SK-MEL-5 (cell line): ENCODE results near the gene CAMTA1. TPM values are rescaled to one million over a fixed set of nuclear protein-coding genes. Genes with fewer than 3 reads are reported as not detected.

Experiments used
- DNase-seq: peaks from one replicate; pipeline ENCODE4 v3.0.0-alpha.2; 2016; ENCODE audit warnings: low read depth, low spot score
- in situ Hi-C: cut with HindIII; loops from 2 replicates; pipeline ENCODE4 v1.10.0; 2016; ENCODE audit warnings: low sequenced_read_pairs, high pct_unique_total_duplicates, low pct_unique_long_range_greater_than_20kb
- total RNA-seq: library from RNA; depleted of rRNA; stranded (reverse); fragments of >200 nt; shearing (Covaris generic); gene quantifications from 2 replicates; pipeline ENCODE4 v1.2.3, GENCODE V29; 2014

The CAMTA1 gene
- total RNA-seq, 1 experiment from 2014 or later: 47.4 TPM

DNA sequence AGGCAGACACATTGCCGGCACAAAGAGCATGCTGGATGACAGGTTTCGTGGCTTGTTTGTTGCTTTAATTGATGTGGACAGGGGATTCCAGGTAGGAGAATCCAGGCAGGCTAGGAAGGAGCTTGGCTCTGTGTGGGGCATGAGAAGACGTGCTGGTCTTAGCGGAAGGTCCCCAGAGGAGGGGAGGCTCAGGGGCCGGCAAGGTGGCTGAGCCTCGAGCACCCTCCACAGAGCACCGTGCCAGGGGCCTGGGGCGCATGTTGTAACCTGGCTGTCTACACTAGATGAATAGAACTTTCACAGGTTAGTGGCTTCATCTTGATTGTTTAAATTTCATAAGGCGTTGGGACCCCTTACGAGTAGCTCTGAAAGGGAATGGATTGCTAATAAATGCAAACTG, 223.1 kb downstream of the CAMTA1 start:
- DNase-seq: no peak
- in situ Hi-C loops: no loop called here

DNA sequence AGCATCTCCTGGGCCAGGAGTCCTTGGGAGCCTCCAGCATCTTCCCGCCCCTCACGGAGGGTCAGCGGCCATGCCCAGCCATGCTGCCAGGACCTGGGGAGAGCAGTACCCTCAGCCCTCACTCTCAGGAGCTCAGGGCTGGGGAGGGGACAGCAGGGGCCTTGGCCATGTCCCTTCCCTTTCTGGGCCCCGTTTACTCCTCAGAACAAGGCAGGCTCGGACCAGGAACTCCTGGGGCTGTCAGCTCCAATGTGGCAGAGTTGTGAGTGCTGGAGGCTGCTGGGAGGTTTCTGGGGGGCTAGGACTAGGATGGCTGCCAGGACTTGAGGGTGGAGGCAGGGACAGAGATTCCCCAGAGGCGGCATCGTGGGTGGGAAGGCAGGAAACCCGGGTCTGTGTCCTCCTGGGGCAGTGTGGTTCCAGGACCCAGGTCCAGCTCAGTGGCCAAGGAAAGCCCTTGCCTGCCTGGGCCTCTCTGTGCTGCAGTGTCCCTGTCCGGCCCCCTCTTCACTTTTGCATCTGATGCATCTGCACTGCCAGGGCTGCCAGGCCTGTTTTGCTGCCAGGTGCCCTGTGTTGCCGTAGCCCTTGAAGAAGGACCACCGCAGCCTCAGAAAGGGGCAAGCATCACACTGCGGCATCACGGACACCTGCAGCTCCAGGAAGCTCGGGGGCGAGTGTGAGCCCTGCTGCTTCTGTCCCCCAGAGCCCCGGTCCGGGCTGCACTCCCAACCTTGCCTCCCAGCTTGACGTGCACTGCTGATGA, 223.9 kb downstream of the CAMTA1 start:
- in situ Hi-C loops: no loop called here
- DNase-seq: no peak

DNA sequence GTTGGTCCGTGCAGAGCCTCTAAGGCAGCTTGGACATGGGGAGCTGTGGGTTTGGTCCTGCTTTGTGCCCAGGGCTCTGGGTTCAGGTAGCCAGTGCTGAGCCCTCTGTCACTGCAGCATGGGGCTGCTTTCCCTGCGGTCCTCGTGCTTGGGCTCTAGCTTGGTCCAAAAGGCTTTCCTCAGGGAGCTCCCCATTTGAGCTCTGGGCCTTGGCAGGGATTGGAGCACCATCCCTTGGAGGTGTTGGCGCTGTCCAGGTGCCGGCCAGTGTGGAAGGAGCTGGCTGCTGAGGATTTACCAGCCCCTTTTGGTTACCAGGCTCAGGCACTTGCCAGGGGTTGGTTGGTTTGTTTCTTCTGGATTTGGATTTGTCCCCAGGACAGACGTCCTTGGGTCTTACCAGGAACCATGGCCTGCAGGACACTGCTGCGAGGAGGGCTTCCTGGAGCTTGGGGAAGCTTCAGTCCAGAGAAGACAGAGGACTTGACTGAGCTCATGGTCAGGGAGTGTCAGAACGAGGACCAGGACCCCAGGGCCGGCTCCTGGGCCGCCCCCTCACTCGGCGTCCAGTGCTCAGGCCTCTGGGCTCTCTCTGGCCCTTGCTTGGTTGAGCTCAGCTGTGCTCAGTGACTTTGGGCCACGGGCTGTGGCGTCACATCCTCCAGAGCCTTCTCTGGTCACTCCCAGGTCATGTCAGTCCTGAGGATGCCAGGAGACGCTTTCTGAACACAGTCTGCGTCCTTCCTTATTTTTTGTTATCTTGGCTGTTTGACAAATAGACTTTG, 224.7 kb downstream of the CAMTA1 start:
- DNase-seq: no peak
- in situ Hi-C loops: no loop called here

- no peak for DNase-seq
- in situ Hi-C loops: no loop called here
Observed at GRCh38 chr1:7010534-7011200, 225.4 kb downstream of the CAMTA1 start.

DNA sequence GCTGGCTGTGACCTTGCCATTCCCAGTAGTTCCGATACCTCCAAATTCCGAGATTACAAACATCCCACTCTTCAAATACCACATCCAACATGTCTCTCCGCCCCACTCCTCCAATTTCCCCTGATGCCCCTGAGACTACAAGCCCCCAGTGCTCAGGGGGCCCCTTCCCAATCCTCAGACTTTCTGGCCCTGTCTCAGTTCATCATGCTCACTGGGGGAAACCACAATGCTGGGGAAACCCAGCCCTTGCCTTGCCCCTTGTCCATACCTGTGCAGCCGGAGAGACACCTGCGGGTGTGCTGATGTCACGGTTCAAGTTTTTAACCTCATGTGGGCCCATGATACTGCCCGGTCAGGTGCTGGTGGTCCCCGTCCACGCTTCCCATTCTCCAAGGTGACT, 226.6 kb downstream of the CAMTA1 start:
- in situ Hi-C loops: no loop called here

GRCh38 chr1:7012461-7012924, 227.2 kb downstream of the CAMTA1 start:
- in situ Hi-C loops: no loop called here
- no peak for DNase-seq

More for the DNA sequence above, 226.6 kb downstream of the CAMTA1 start:
- no peak for DNase-seq

DNA sequence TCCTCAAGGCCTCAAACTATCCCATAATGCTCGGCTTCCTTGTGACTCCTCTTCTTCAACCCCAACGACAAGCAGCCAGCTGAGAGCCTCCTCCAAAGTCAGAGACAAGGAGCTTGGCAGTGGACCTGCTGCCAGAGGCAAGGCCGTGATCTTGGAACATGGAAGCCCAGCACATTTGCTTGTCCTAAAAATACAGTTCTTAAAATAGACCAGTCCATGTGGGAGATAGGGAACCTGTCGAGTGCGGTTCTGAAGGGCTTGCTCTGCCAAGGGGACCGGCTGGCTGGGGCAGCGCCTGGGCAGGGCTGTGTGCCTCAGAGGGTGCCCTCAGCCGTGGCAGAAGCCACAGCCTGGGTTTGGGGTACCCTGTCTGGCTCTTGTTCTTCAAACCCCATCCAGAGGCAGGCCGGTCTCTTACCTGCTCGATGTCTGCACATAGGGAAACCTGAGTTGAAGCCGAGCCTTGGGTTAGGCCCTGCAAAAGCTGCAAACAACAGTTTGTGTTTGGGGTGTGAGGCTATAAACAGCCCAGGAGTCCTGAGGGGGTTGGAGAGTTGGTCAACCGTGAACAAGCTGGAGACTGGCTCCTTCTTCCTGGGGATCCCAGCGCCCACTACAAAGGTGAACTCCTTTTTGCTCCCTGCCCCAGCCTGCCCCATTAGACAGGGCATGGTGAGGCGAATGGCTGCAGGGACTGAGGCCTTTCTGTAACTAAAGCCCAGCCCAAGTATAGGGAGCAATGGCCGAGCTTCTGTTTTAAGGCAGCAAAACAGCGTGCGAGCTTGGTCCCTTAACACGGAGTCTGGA, 228.8 kb downstream of the CAMTA1 start:
- no peak for DNase-seq
- in situ Hi-C loops: no loop called here

GRCh38 chr1:7014640-7014930, 229.3 kb downstream of the CAMTA1 start:
- in situ Hi-C loops: no loop called here
- no peak for DNase-seq

- DNase-seq: no peak
- in situ Hi-C loops: no loop called here
Observed at GRCh38 chr1:7015022-7015421, 229.8 kb downstream of the CAMTA1 start.

DNA sequence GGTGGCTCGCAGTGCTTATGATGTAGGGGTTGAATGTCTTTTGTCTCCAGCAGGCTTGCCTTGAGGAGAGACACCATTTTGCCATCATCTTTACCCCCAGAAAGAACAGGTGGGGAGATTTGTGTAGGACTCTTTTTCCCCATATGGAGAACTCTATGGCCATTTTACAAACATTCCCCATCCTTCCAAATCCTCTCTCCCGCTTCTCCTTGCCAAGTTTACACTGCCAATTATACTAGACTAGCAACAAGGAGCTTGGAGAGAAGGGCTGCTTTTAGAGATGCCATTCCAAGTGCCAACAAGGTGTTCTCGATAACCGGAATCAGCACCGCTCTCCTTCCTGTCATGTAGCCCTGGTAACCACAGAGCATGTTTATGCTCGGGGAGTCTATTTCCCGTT, 233.1 kb downstream of the CAMTA1 start:
- DNase-seq: no peak
- in situ Hi-C loops: no loop called here

- in situ Hi-C loops: no loop called here
- DNase-seq: no peak
Observed at GRCh38 chr1:7018826-7019225, 233.6 kb downstream of the CAMTA1 start.

GRCh38 chr1:7019510-7019909, 234.3 kb downstream of the CAMTA1 start:
- in situ Hi-C loops: no loop called here
- no peak for DNase-seq

GRCh38 chr1:7022058-7022457, 236.8 kb downstream of the CAMTA1 start:
- in situ Hi-C loops: no loop called here
- no peak for DNase-seq

- in situ Hi-C loops: no loop called here
Observed at GRCh38 chr1:7025013-7025412, 239.8 kb downstream of the CAMTA1 start.

GRCh38 chr1:7026169-7026568, 240.9 kb downstream of the CAMTA1 start:
- no peak for DNase-seq
- in situ Hi-C loops: no loop called here

More at GRCh38 chr1:7025013-7025412, 239.8 kb downstream of the CAMTA1 start:
- no peak for DNase-seq

- no peak for DNase-seq
- in situ Hi-C loops: no loop called here
Observed at GRCh38 chr1:7032992-7033391, 247.7 kb downstream of the CAMTA1 start.

- in situ Hi-C loops: no loop called here
Observed at GRCh38 chr1:7036386-7036785, 251.1 kb downstream of the CAMTA1 start.

More at GRCh38 chr1:7036386-7036785, 251.1 kb downstream of the CAMTA1 start:
- DNase-seq: no peak
